Left cardiac atrium (tissue), 4 donors: Measurements from ENCODE around the gene TMEM185B. TPM values are rescaled to one million over a fixed set of nuclear protein-coding genes. Genes with fewer than 3 reads are reported as not detected.
"Not testable (repeated sequence)": the region's sequence is repeated elsewhere in the genome, so short reads cannot be mapped to it uniquely, and the experiment has no call there.

Experiments used
- ATAC-seq, 2 donors: fragments of 200-7000 bp; cut with Tn5 transposase; one replicate each; pipeline ENCODE4 v1.9.1; 2020; ENCODE audit warnings: mild to moderate bottlenecking in 2 of 2, moderate library complexity in 2 of 2
- DNase-seq: peaks from one replicate; pipeline ENCODE4 v3.0.0-alpha.2; 2020
- intact Hi-C, 2 donors: fragments of 100-400 bp; cut with DNase I; formaldehyde crosslinking; loops; one replicate each; pipeline versions ENCODE4 v1.14.1 to v1.15.1; 2022 to 2023
- long read RNA-seq: library from polyadenylated mRNA; unstranded; transcript quantifications from one replicate; pipeline ENCODE4 v2.0.0, GENCODE V29; 2021
- total RNA-seq, 2 donors: library from RNA; stranded (reverse); fragmentation: NEBNext Ultra II Directional; extraction: Animal tissue kit (Norgen Biotek cat#: 25700); gene quantifications; one replicate each; pipeline ENCODE4 v1.2.1, GENCODE V29; 2021
- donor health status: DM: no; HTN: yes; CAD: no.
- donor health status: DM: no; HTN: yes; CAD: no; lungs with severe emphysema.
- donor health status: DM: yes; HTN: yes; CAD: no.
- donor health status: Dilated cardiomyopathy.

Gene TMEM185B
- 10 to 100 TPM; 22.2 to 24.7 TPM for total RNA-seq
- long read RNA-seq, transcript TMEM185B-201 (1 exons, 2,131 nt), result major isoform, 7 of 7 reads
- long read RNA-seq, partial matches to known transcripts, result 0 of 7 reads
- long read RNA-seq, other reads (novel, unspliced or antisense), result 0 of 7 reads

DNA sequence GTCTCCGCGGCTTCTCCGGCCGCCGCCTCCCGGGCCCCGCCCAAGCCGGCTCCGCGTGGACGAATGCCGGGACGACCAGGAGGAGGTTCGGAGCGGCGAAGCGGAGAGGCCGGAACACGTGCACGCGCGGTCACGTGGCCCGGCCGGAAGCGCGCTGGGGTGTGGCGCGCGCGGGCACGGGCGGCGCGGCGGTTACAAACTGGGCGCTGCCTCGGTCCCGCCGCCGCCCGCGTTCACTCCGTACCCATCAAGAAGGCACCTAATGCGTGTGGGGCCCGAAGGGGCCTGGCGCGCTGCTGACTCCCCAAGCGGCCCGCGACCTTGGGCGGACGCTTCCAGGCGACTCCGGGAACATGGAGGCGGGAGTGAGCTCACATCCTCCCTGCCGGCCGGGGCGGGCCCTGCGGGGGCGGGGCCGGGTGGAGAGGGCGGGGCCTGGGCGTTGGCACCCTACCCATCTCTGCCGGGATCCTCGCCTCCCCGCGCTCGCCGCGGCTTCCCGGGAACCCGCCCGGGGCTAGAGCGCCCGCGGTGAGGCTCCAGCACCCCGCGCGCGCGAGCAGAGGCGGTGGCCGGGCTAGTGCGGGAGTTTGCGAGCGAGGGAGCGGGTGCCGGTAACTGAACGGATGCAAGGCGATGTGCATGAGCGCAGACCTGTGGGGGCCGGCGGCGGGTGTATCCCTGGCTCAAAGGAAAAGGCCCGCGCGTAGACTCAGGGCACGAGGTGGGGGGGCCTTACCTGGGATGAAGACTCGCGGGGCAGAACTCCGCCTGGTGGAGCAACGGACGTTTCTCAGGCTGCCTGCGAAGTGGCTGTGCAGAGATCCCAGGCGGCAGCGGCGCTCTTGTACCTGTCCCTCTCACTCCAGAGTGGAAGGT is at the start of gene TMEM185B:
TSS of gene TMEM185B (minus strand) at position 367 of the 879 bp plus-strand sequence. CDS start 424 bp downstream, outside the sequence.
- intact Hi-C loops, result no loop called here
- DNase-seq (peak; percentile 89), ATAC-seq (peak; percentile 98)

DNA sequence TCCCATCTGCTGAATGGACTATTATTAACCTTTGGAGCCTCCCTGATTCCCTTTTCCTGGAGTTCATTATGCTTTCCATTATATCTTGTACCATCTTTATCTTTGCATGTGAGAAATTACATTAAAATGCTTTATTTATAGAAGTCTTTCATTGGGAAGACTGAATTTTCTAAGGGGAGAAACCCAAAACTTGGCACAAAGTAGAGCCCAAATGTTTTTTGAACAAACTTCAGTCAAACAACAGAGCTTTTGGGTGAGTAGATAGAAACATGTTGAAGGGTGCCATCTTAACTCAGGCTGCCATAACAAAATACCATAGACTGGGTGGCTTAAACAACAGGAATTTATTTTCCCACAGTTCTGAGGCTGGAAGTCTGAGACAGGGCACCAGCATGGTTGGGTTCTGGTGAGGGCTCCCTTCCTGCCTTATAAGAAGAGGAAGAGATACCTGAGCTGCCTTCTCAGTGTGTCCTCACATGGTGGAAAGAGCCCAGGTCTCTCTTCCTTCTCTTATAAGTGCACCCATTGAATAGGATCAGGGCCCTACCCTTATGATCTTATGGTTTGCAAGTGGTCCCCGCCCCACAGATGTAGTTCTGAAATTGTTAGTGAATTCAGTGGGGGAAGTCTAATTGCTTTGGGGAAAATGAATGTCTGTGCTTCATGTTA is 48.6 kb upstream of the TMEM185B start:
- intact Hi-C loops, result no loop called here
- DNase-seq, result no peak
- no peak for ATAC-seq

DNA sequence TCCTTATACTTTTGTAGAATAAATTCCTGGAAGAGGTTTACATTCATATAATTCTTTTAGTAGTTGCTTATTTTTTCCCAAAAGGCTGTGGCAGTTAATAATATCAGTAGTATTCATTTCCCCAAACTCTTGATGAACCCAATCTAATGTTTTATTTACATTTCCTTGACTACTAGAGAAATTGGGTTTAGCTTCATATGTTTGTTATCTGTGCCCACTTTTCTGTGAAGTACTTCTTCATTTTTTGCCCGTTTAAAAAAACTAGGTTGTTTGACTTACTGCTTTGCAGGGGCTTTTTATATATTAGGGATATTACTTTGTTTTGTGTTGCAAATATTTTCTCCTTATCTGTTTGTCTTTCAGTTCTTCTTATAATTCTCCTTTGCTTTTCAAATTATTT is 46.6 kb upstream of the TMEM185B start:
- no peak for ATAC-seq
- no peak for DNase-seq
- intact Hi-C loops, result no loop called here

DNA sequence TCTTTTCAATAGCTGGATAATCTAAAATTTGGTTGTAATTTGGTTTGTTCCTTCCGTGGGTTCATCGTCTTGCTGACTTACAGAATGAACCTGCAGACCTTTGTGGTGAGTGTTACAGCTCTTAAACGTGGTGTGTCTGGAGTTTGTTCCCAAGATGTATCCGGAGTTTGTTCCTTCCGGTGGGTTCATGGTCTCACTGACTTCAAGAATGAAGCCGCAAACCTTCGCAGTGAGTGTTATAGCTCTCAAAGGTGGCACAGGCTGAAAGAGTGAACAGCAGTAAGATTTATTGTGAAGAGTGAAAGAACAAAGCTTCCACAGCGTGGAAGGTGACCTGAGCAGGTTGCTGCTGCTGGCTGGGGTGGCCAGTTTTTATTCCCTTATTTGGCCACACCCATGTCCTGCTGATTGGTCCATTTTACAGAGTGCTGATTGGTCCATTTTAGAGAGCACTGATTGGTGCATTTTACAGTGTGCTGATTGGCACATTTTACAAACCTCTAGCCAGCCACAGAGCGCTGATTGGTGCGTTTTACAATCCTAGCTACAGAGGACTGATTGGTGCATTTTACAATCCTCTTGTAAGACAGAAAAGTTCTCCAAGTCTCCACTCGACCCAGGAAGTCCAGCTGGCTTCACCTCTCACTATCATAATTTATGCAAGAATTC is 46.0 kb upstream of the TMEM185B start:
- no peak for DNase-seq
- no peak for ATAC-seq
- intact Hi-C loops, result no loop called here

DNA sequence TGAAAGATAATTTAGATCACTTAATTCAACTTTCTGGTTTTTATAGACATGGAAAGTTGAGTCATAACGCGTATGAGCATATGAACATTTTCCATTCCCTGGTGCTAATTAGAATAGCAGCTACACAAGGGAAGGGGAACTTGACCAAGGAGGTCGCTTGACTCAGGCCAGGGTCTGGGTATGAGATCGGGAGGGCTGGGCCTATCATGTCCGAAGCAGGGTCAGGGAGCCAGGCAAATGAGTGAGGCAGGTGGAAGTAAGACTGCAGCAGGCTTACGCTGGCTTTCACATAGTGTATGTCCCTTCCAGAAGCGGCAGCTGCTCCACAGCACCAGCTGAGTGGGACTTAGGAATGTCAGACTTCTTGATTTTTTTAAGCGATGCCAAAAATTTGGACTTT is 44.1 kb upstream of the TMEM185B start:
- ATAC-seq (no peak), DNase-seq (no peak)
- intact Hi-C loops, result no loop called here

DNA sequence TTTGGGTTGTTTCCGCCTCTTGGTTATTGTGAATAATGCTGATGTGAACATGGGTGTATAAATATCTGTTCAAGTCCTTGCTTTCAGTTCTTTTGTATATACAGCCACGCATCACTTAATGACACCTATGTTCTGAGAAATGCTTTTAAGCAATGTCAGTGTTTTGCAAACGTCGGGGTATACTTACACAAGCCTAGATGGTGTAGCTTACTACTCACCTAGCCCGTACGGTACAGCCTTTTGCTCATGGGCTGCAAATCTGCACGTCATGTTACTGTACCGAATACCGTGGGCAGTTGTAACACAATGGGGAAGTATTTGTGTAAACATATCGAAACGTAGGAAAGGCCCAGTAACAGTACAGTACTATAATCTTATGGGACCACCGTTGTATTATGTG is 41.8 kb upstream of the TMEM185B start:
- intact Hi-C loops, result no loop called here
- DNase-seq, result no peak
- no peak for ATAC-seq

DNA sequence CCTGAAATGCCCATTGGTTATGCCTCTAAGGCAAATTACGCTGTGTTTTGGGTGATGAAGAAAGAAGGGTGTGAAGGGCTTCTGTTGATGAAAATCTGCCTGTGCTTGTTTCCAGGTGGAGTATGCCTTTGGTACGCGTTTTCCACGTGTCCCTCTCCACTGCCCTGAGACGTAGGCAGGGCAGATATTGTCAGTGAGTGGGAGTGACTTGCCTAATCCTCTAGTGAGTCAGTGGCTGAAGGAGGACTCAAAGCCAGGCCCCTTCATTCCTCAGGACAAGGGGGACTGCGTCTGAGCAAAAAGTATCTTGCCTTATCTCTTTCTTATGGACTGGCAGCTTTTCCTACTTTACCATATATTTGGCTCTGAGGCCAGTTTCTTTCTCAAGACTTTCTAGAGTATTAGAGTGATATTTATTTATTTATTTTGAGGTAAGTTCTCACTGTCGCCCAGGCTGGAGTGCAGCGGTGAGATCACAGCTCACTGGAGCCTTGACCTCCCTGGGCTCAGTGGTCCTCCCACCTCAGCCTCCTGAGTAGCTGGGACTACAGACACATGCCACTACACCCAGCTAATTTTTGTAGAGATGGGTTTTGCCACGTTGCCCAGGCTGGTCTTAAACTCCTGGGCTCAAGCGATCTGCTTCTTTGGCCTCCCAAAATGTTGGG is 39.7 kb upstream of the TMEM185B start:
- peak in 1 of 2 donors; percentile 72 for ATAC-seq

DNA sequence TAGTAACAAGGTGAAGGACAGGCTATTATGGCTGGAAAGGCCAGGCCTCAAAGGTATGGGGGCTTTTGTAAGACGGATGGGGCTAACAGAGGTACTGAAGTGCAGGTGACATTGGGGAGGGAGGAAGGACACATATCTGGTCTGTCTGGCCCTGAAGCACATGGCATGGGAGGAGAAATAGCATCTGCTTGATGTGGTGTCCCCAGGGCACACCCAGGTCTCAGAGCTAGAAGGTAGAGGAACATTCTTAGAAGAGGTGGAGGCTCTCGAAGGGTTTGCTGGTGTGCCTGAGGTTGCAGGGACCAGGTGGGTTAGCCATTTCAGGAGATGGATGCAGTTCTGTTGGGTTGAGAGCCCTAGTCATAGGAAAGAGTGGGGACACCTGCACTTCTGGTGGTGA is 39.0 kb upstream of the TMEM185B start:
- DNase-seq, result no peak
- no peak for ATAC-seq
- intact Hi-C loops, result no loop called here

More for the DNA sequence above, 39.7 kb upstream of the TMEM185B start:
- DNase-seq, result no peak
- intact Hi-C loops, result no loop called here

DNA sequence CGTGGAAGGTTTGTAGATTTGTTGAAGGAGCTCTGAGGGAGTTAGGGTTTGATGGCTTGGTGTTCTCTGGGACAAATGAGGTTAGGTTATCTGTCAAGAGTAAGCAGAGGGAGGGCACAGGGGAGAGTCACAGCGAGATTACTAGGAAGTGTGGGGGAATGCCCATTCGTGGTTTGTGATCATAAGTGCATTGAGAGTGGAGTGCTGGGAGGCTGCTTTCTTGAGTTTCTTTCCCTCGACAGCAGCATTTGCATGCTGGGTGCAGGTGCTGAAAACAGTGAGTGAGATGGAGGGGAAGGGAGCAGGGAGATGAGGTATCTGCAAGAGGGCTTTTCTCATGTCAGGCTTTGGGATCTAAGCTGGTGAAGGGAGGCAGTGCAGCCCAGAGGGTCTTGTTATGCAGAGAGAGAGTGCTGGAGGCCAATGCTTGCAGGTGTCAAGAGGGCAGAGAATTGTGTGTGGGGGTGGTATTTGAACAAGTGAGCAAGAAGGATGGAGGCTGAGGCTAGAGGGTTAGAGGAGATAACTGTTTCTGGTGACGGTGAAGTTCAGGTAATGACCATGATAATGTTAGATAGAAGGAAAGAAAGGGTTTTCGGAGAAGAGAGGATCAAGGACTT is 38.3 kb upstream of the TMEM185B start:
- intact Hi-C loops, result no loop called here
- ATAC-seq (no peak), DNase-seq (no peak)

DNA sequence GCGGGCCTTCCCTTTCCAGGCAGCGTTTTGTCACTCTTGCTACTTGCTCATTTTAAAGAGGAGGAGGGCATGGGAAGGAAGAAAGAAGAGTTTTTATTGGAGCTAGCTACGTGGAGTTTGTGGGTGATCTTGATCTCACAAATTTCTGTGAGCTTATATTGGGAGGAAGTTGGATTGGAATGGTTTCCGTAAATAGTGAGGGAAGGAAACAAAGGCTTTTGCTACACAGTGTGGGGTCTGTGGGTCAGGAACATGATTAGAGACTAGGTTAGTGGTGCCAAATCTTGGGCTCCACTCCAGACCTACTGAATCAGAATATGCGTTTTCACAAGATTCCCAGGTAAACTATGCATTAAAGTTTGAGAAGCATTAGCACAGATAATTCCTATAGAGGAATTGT is 37.5 kb upstream of the TMEM185B start:
- intact Hi-C loops, result no loop called here
- ATAC-seq, result peak in 1 of 2 donors; percentile 19

DNA sequence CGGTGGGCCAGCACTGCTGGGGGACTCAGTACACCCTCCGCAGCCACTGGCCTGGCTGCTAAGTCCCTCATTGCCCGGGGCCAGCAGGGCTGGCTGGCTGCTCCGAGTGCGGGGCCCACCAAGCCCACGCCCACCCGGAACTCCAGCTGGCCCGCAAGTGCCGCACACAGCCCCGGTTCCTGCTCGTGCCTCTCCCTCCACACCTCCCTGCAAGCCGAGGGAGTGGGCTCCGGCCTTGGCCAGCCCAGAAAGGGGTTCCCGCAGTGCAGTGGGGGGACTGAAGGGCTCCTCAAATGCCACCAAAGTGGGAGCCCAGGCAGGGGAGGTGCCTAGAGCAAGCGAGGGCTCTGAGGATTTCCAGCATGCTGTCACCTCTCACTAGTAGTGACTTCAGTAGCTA is 36.7 kb upstream of the TMEM185B start:
- DNase-seq, ATAC-seq, intact Hi-C loops: not testable (repeated sequence)

More for the DNA sequence above, 37.5 kb upstream of the TMEM185B start:
- no peak for DNase-seq

DNA sequence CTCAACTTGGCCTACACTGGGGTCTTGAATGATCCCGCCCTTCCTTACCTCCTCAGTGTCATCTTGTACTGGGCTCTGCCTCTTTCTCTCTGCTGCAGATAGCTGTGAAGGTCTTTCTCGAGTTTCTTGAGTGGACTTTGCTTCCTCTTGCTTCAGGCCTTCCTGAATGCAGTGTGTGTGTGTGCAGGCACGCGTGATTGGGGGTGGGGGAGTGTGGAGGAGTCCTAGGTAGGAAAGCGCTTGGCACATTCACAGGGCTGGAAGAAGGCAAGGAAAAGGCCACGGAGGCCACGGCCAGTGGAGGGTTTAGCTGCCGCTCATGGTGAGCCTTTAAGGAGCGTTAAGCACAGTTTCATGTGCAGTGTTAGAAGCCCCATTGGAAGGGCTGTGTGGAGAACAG is 35.0 kb upstream of the TMEM185B start:
- no peak for ATAC-seq
- intact Hi-C loops, result no loop called here
- no peak for DNase-seq

DNA sequence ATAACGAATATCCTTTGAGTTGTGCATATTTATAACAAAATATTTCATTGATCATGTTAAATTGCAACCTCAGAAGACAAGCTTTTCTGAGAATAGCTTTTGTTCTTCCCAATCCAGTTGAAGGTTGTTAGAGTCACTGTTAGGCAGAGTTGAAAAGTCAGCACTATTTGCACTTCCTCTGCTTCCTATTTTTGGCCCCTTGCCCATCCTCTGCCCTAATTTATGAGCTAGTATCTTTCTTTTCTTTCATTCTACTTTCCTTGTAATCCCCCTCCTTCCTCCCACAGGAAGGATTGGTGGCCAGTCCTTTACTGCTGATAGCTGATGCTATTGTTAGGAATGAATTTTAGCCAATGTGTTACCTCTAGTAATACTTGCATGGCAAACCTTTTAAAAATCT is 34.3 kb upstream of the TMEM185B start:
- ATAC-seq (no peak), DNase-seq (no peak)
- intact Hi-C loops, result no loop called here

DNA sequence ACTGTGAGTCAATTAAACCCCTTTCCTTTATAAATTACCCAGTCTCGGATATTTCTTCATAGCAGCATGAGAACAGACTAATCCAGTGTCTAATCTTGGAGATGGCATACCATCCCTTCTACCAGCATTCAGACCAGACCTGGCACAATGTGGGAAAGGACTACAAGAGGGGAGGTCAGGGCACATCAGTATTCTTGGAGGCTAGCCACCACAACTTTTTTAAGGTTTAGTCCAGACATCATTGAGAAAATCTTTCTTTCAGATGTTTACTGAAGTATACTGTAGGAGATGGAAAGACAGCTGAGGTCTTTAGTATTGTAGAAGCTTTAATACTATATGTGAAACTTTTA is 33.4 kb upstream of the TMEM185B start:
- ATAC-seq (no peak), DNase-seq (no peak)
- intact Hi-C loops, result no loop called here

DNA sequence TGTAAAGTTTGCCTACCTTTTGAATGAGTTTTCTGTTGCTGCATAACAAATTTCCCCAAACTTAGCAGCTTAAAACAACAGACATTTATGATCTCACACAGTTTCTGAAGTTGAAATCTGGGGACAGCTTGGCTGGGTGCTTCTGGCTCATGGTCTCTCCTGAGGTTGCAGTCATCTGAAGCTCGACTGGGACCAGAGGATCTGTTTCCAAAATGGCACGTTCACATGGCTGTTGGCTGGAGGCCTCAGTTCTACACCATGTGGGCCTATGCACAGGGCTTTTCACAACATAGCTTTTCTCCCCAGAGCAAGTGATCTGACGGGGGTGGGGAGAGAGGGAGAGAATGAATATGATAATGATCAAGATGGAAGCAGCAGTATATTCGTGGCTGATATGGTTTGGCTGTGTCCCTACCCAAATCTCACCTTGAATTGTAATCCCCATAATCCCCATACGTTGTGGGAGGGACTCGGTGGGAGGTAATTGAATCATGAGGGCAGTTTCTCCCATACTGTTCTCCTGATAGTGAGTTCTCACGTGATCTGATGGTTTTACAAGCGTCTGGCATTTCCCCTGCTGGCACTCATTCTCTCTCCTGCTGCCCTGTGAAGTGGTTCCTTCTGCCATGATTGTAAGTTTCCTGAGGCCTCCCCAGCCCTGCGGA is 32.9 kb upstream of the TMEM185B start:
- ATAC-seq (no peak), DNase-seq (no peak)
- intact Hi-C loops, result no loop called here

DNA sequence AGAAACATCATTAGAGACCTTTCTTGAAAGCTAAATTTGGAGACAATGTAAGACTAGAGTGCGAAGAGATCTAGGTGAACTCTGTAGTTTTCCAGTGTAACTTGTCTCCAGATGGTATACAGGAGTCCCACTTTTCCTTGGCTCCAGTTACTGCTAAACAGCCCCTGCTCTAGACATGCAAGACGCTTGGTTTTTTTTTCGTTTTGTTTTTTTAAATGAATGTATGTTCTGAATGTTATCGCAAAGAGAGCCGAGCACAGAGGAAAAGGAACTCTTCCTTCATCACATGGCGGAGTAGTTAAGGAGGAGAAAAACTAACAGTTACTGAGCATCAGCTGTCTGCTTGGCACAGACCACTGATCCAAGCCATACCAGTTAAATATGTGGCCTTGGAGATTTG is 31.9 kb upstream of the TMEM185B start:
- ATAC-seq (no peak), DNase-seq (no peak)
- intact Hi-C loops, result no loop called here

DNA sequence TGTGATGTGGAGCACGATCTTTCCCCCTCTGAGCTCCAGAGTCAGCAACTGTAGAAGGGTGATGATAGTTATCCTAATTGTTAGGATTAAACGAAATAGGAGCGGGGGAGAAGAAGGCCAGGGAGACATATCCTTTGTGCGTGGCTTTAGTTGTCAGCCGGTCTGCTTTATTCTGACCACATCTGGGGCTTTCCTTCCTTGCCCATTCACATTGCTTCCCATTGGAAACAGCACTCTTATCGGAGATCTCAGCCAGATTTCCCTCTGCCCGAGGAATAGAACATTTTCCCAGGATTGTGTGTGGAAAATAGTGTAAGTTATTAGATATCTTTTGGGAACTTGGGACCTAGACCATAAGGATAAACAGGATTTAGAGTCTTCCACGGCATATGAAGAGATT is 31.0 kb upstream of the TMEM185B start:
- ATAC-seq, result no peak
- no peak for DNase-seq
- intact Hi-C loops, result loop anchor here in 1 of 2 donors (5.0 kb wide), 2 partner anchors 38 to 58 kb away; no protein-coding TSS in a partner anchor
